Neuronal stem cell (in vitro differentiated cells): ENCODE data around the gene MYB.

Experiments
- DNase-seq: peaks from one replicate; pipeline ENCODE4 v3.0.0-alpha.2; 2013; ENCODE audit warnings: low spot score
- H2AFZ ChIP-seq: one replicate; pipeline ENCODE4 v1.6.1; 2013; ENCODE audit warnings: mild to moderate bottlenecking, low read length, inconsistent platforms
- H2AK5ac ChIP-seq: 2 replicates; pipeline ENCODE4 v1.6.1; 2013; ENCODE audit warnings: low read depth, mild to moderate bottlenecking, inconsistent platforms, low read length, moderate library complexity, mixed read lengths
- H2BK120ac ChIP-seq: 2 replicates; pipeline ENCODE4 v1.6.1; 2013; ENCODE audit warnings: low read depth, mild to moderate bottlenecking, inconsistent platforms, low read length, moderate library complexity, mixed read lengths
- H2BK12ac ChIP-seq: one replicate; pipeline ENCODE4 v1.6.1; 2013; ENCODE audit warnings: low read length, inconsistent platforms
- H2BK15ac ChIP-seq: 2 replicates; pipeline ENCODE4 v1.6.1; 2013; ENCODE audit warnings: mild to moderate bottlenecking, low read length, inconsistent platforms, mixed read lengths
- H2BK5ac ChIP-seq: one replicate; pipeline ENCODE4 v1.6.1; 2013; ENCODE audit warnings: inconsistent platforms, mild to moderate bottlenecking, low read length, moderate library complexity
- H3K14ac ChIP-seq: one replicate; pipeline ENCODE4 v1.6.1; 2013; ENCODE audit warnings: low read length, inconsistent platforms
- H3K18ac ChIP-seq: 2 replicates; pipeline ENCODE4 v1.6.1; 2013; ENCODE audit warnings: low read length, inconsistent platforms
- H3K23ac ChIP-seq: 2 replicates; pipeline ENCODE4 v1.6.1; 2013; ENCODE audit warnings: low read depth, mild to moderate bottlenecking, mixed read lengths, low read length, inconsistent platforms; ENCODE audit not compliant: poor library complexity
- H3K27ac ChIP-seq: replicated peaks from 3 replicates; pipeline ENCODE4 v1.5.1; 2013; ENCODE audit warnings: low read length, inconsistent platforms
- H3K27me3 ChIP-seq, 3 experiments: 2 replicates each; pipeline ENCODE4 v1.6.1; 2013; ENCODE audit warnings: low read length in 3 of 3, mild to moderate bottlenecking in 2 of 3, inconsistent platforms in 1 of 3, low read depth in 1 of 3, mixed read lengths in 1 of 3, moderate library complexity in 1 of 3; ENCODE audit not compliant: control insufficient read depth in 3 of 3, insufficient read depth in 3 of 3
- H3K36me3 ChIP-seq, 2 donors: replicated peaks in 1 of 2; 2 replicates each; pipeline ENCODE4 v1.6.1; 2013; ENCODE audit warnings: low read length in 2 of 2; ENCODE audit not compliant: control insufficient read depth in 2 of 2, insufficient read depth in 2 of 2
- H3K4ac ChIP-seq: 2 replicates; pipeline ENCODE4 v1.6.1; 2013; ENCODE audit warnings: inconsistent platforms, mild to moderate bottlenecking, low read length, moderate library complexity
- H3K4me1 ChIP-seq, 2 donors: 1 replicate in 1 of 2; 2 replicates in 1 of 2; pipeline ENCODE4 v1.6.1; 2013; ENCODE audit warnings: low read length in 2 of 2, low read depth in 1 of 2; ENCODE audit not compliant: control insufficient read depth in 2 of 2, insufficient read depth in 1 of 2
- H3K4me2 ChIP-seq: one replicate; pipeline ENCODE4 v1.6.1; 2013; ENCODE audit warnings: mild to moderate bottlenecking, low read length, inconsistent platforms; ENCODE audit not compliant: insufficient read depth, poor library complexity, severe bottlenecking
- H3K4me3 ChIP-seq, 2 donors: 2 replicates each; pipeline ENCODE4 v1.5.1; 2013; ENCODE audit warnings: low read length in 2 of 2, mild to moderate bottlenecking in 2 of 2, inconsistent platforms in 1 of 2, moderate library complexity in 1 of 2
- H3K79me1 ChIP-seq: one replicate; pipeline ENCODE4 v1.6.1; 2013; ENCODE audit warnings: low read depth, mild to moderate bottlenecking, inconsistent platforms, low read length, moderate library complexity
- H3K9ac ChIP-seq: one replicate; pipeline ENCODE4 v1.6.1; 2013; ENCODE audit warnings: mild to moderate bottlenecking, low read depth, low read length, inconsistent platforms; ENCODE audit not compliant: poor library complexity
- H3K9me3 ChIP-seq, 2 donors: replicated peaks in 1 of 2; 2 replicates each; pipeline versions ENCODE3 to v1.6.1; 2013; ENCODE audit warnings: low read length in 2 of 2, mild to moderate bottlenecking in 2 of 2, inconsistent platforms in 1 of 2, low read depth in 1 of 2, mixed read lengths in 1 of 2, moderate library complexity in 1 of 2; ENCODE audit not compliant: control insufficient read depth in 2 of 2, insufficient read depth in 1 of 2
- H4K8ac ChIP-seq: one replicate; pipeline ENCODE4 v1.6.1; 2013; ENCODE audit warnings: low read depth, mild to moderate bottlenecking, inconsistent platforms, low read length, moderate library complexity
- H4K91ac ChIP-seq: one replicate; pipeline ENCODE4 v1.6.1; 2013; ENCODE audit warnings: low read length, low read depth, mild to moderate bottlenecking, inconsistent platforms; ENCODE audit not compliant: poor library complexity
- WGBS, 2 donors: extraction: QIAGEN DNeasy Blood & Tissue Kit; methylation state at CpG; one replicate each; pipeline ENCODE4 v1.1.7; 2013; ENCODE audit warnings: missing lambda C conversion rate in 2 of 2, mixed read lengths in 1 of 2; ENCODE audit not compliant: insufficient read length in 2 of 2, insufficient replicate concordance in 1 of 2; ENCODE audit errors: extremely low coverage in 2 of 2; 5-methylcytosine and 5-hydroxymethylcytosine counted together

The MYB gene

DNA sequence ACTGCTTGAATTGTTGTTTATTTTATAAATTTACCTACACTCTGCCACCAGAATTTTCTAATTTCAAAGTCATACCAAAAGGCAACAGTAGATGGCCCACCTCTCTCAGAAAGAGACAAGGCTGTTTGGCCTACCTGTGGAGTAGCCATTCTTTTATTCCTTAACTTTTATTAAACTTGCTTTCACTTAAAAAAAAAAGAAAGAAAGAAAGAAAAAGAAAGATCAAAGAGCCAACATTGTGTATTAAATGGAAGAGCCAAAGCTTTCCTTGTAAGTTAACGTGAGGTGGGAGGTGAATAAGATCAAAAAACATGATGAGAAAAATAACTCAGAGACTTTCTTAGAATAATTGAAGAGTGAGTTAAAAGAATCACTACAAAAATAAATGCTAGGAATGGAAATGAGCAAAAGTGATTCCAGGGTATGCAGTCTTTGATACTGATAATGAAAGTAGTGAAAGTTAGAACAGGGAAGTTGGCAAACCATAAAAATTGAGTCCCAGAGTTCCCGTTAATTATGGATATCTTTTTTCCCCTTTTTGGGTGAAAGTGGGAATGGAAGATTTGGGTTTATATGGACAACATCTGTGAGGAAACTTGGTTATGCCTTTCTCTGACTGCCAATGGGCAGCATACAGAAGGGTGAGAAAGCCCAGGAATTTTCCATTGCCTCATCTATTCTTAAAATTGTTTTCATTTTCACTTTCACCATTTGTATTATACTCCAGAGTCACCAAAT lies 35.9 kb upstream of the MYB start:
- H2BK15ac ChIP-seq = no peak overlapping the region
- no peaks in the 10 kb centered on the region for H3K4me1 ChIP-seq
- no peak overlapping the region for H2AFZ ChIP-seq
- no peaks in the 10 kb centered on the region for H3K36me3 ChIP-seq
- no peaks in the 10 kb centered on the region for H3K27me3 ChIP-seq
- no peak overlapping the region for H2BK12ac ChIP-seq
- no peak overlapping the region for H3K9ac ChIP-seq
- no peaks in the 10 kb centered on the region for H3K9me3 ChIP-seq
- no peak overlapping the region for H3K4ac ChIP-seq
- H2BK5ac ChIP-seq = no peak overlapping the region
- no peak overlapping the region for H3K23ac ChIP-seq
- no peak overlapping the region for H3K27ac ChIP-seq
- H3K18ac ChIP-seq = no peak overlapping the region
- H4K8ac ChIP-seq = no peak overlapping the region
- H3K79me1 ChIP-seq = no peaks in the 10 kb centered on the region
- DNase-seq = no peak
- no peak overlapping the region for H2AK5ac ChIP-seq
- H2BK120ac ChIP-seq = no peak overlapping the region
- WGBS, 2 donors = no CpG with 5 or more reads among the region's 2 CpGs
- no peak overlapping the region for H3K4me2 ChIP-seq
- H3K14ac ChIP-seq = no peak overlapping the region
- no peak overlapping the region for H3K4me3 ChIP-seq
- no peak overlapping the region for H4K91ac ChIP-seq

GRCh38 chr6:135146162-135146934 lies 34.8 kb upstream of the MYB start:
- no peak overlapping the region for H2BK5ac ChIP-seq
- WGBS, 2 donors = no CpG with 5 or more reads among the region's 7 CpGs

GRCh38 chr6:135147637-135148592 lies 33.2 kb upstream of the MYB start:
- no CpG with 5 or more reads among the region's 5 CpGs for WGBS, 2 donors
- Histone ChIP-seq H2BK15ac (no peak overlapping the region), H3K4me3 (no peak overlapping the region), H3K9ac (no peak overlapping the region), H3K79me1 (no peaks in the 10 kb centered on the region), H3K4me1 (no peaks in the 10 kb centered on the region), H3K4me2 (no peak overlapping the region), H2AK5ac (no peak overlapping the region), H3K14ac (no peak overlapping the region), H3K23ac (no peak overlapping the region), H4K91ac (no peak overlapping the region), H3K4ac (no peak overlapping the region), H3K18ac (no peak overlapping the region), H4K8ac (no peak overlapping the region), H2BK5ac (no peak overlapping the region), H3K36me3 (no peaks in the 10 kb centered on the region), H3K9me3 (no peaks in the 10 kb centered on the region), H3K27me3 (no peaks in the 10 kb centered on the region), H2AFZ (no peak overlapping the region), H2BK12ac (no peak overlapping the region), H2BK120ac (no peak overlapping the region), H3K27ac (no peak overlapping the region)
- no peak for DNase-seq

More at GRCh38 chr6:135146162-135146934, 34.8 kb upstream of the MYB start:
- Histone ChIP-seq H2BK15ac (no peak overlapping the region), H2BK120ac (no peak overlapping the region), H2AK5ac (no peak overlapping the region), H3K4me3 (no peak overlapping the region), H3K9ac (no peak overlapping the region), H2BK12ac (no peak overlapping the region), H3K27ac (no peak overlapping the region), H3K14ac (no peak overlapping the region), H3K36me3 (no peaks in the 10 kb centered on the region), H3K9me3 (no peaks in the 10 kb centered on the region), H3K79me1 (no peaks in the 10 kb centered on the region), H3K4ac (no peak overlapping the region), H4K8ac (no peak overlapping the region), H3K18ac (no peak overlapping the region), H3K23ac (no peak overlapping the region), H2AFZ (no peak overlapping the region), H3K27me3 (no peaks in the 10 kb centered on the region), H4K91ac (no peak overlapping the region), H3K4me2 (no peak overlapping the region), H3K4me1 (no peaks in the 10 kb centered on the region)
- no peak for DNase-seq
